CD14-positive monocyte (primary cell): ENCODE measurements around the gene ENKUR. TPM values are rescaled to one million over a fixed set of nuclear protein-coding genes. Genes with fewer than 3 reads are reported as not detected.

Experiments
- DNase-seq, 3 donors: peaks; one replicate each; pipeline ENCODE4 v3.0.0-alpha.2; 2011 to 2022
- H2AFZ ChIP-seq: 2 replicates; pipeline ENCODE4 v1.6.0; 2012; ENCODE audit warnings: mild to moderate bottlenecking, low read depth, low read length, inconsistent platforms; ENCODE audit not compliant: insufficient read depth, poor library complexity, severe bottlenecking
- H3K27ac ChIP-seq, 2 donors: 1 replicate in 1 of 2; 2 replicates in 1 of 2; pipeline ENCODE4 v1.5.1; 2012 to 2013; ENCODE audit warnings: low read length in 2 of 2, control low read depth in 1 of 2, inconsistent platforms in 1 of 2, low read depth in 1 of 2, mild to moderate bottlenecking in 1 of 2
- H3K27me3 ChIP-seq, 2 donors: one replicate each; pipeline versions ENCODE4 v1.6.0 to v1.6.1; 2011 to 2013; ENCODE audit warnings: low read length in 2 of 2; ENCODE audit not compliant: control insufficient read depth in 2 of 2, insufficient read depth in 2 of 2
- H3K36me3 ChIP-seq, 2 donors: replicated peaks in 1 of 2; 1 replicate in 1 of 2; 2 replicates in 1 of 2; pipeline versions ENCODE4 v1.5.1 to v1.6.1; 2012 to 2013; ENCODE audit warnings: low read length in 2 of 2, control low read depth in 1 of 2, inconsistent platforms in 1 of 2, mild to moderate bottlenecking in 1 of 2; ENCODE audit not compliant: insufficient read depth in 2 of 2, control insufficient read depth in 1 of 2
- H3K4me1 ChIP-seq, 2 donors: 1 replicate in 1 of 2; 2 replicates in 1 of 2; pipeline versions ENCODE4 v1.5.1 to v1.6.1; 2012 to 2013; ENCODE audit warnings: low read length in 2 of 2, control low read depth in 1 of 2, inconsistent platforms in 1 of 2, mild to moderate bottlenecking in 1 of 2, moderate library complexity in 1 of 2; ENCODE audit not compliant: insufficient read depth in 2 of 2, control insufficient read depth in 1 of 2
- H3K4me2 ChIP-seq: replicated peaks from 2 replicates; pipeline ENCODE3; 2012; ENCODE audit warnings: low read length, moderate library complexity, mild to moderate bottlenecking; ENCODE audit not compliant: poor library complexity, severe bottlenecking; ENCODE audit errors: extremely low read depth
- H3K4me3 ChIP-seq, 3 experiments: fragments of 200-600 bp in 1 of 3; sonication (generic) in 1 of 3; replicated peaks in 1 of 3; 1 replicate in 2 of 3; 2 replicates in 1 of 3; pipeline ENCODE4 v1.5.1; 2011 to 2013; ENCODE audit warnings: low read length in 3 of 3, mild to moderate bottlenecking in 3 of 3, control low read depth in 2 of 3, low read depth in 2 of 3, inconsistent platforms in 1 of 3, moderate library complexity in 1 of 3
- H3K79me2 ChIP-seq: 2 replicates; pipeline ENCODE4 v1.6.0; 2012; ENCODE audit warnings: mild to moderate bottlenecking, control low read depth, inconsistent platforms, low read length, moderate library complexity; ENCODE audit not compliant: insufficient read depth
- H3K9ac ChIP-seq: 2 replicates; pipeline ENCODE4 v1.6.0; 2017; ENCODE audit warnings: low read length, mild to moderate bottlenecking; ENCODE audit not compliant: insufficient read depth, poor library complexity, severe bottlenecking
- H3K9me3 ChIP-seq, 2 donors: replicated peaks in 1 of 2; 1 replicate in 1 of 2; 2 replicates in 1 of 2; pipeline versions ENCODE4 v1.5.1 to v1.6.1; 2012 to 2013; ENCODE audit warnings: low read length in 2 of 2, control low read depth in 1 of 2; ENCODE audit not compliant: control insufficient read depth in 1 of 2, insufficient read depth in 1 of 2
- H4K20me1 ChIP-seq: 2 replicates; pipeline ENCODE4 v1.6.0; 2012; ENCODE audit warnings: mild to moderate bottlenecking, low read length, control low read depth, moderate library complexity; ENCODE audit not compliant: insufficient read depth
- H3K27ac Mint-ChIP-seq, 7 donors: one replicate each; pipeline ENCODE4 v1.8.0; 2020; ENCODE audit warnings: mild to moderate bottlenecking in 7 of 7, mixed read lengths in 7 of 7, moderate library complexity in 6 of 7, inconsistent platforms in 2 of 7
- H3K27me3 Mint-ChIP-seq, 3 donors: one replicate each; pipeline ENCODE4 v1.8.0; 2021 to 2022; ENCODE audit warnings: low read depth in 3 of 3, mild to moderate bottlenecking in 3 of 3, mixed read lengths in 3 of 3, moderate library complexity in 3 of 3, inconsistent platforms in 1 of 3
- H3K36me3 Mint-ChIP-seq, 2 donors: one replicate each; pipeline ENCODE4 v1.8.0; 2020; ENCODE audit warnings: mixed read lengths in 2 of 2, inconsistent platforms in 1 of 2, mild to moderate bottlenecking in 1 of 2
- H3K4me1 Mint-ChIP-seq: one replicate; pipeline ENCODE4 v1.8.0; 2020; ENCODE audit warnings: mild to moderate bottlenecking, mixed read lengths
- H3K4me3 Mint-ChIP-seq, 2 donors: one replicate each; pipeline ENCODE4 v1.8.0; 2020; ENCODE audit warnings: mild to moderate bottlenecking in 2 of 2, mixed read lengths in 2 of 2, moderate library complexity in 1 of 2
- H3K9me3 Mint-ChIP-seq, 7 donors: one replicate each; pipeline ENCODE4 v1.8.0; 2020 to 2022; ENCODE audit warnings: mixed read lengths in 7 of 7, mild to moderate bottlenecking in 6 of 7, moderate library complexity in 6 of 7, inconsistent platforms in 2 of 7
- WGBS: methylation state at CpG from one replicate; pipeline ENCODE4 v1.1.5; 2013; ENCODE audit warnings: missing lambda C conversion rate; ENCODE audit not compliant: insufficient coverage; 5-methylcytosine and 5-hydroxymethylcytosine counted together
- intact Hi-C, 2 donors: fragments of 100-400 bp; cut with micrococcal nuclease; formaldehyde crosslinking; loops; one replicate each; pipeline versions ENCODE4 v1.15.0 to v1.15.1; 2023
- polyA plus RNA-seq, 3 donors: library from polyadenylated mRNA; depleted of rRNA in 1 of 3; unstranded in 2 of 3; stranded (reverse) in 1 of 3; fragments of 300-500 nt in 2 of 3; fragments of >200 nt in 1 of 3; fragmentation: Illumina TruSeq in 2 of 3; gene quantifications; 1 replicate in 2 of 3; 2 replicates in 1 of 3; pipeline ENCODE4 v1.2.3, GENCODE V29; 2012 to 2021
- TF ChIP-seq, protein P1 (sequence below): fragments of 200-600 bp; IDR thresholded peaks from one replicate; pipeline ENCODE4 v1.8.0; 2022; ENCODE audit warnings: antibody characterized with exemption, mild to moderate bottlenecking

The ENKUR gene
- polyA plus RNA-seq, 3 donors: 0.16 TPM; not detected in 2

DNA sequence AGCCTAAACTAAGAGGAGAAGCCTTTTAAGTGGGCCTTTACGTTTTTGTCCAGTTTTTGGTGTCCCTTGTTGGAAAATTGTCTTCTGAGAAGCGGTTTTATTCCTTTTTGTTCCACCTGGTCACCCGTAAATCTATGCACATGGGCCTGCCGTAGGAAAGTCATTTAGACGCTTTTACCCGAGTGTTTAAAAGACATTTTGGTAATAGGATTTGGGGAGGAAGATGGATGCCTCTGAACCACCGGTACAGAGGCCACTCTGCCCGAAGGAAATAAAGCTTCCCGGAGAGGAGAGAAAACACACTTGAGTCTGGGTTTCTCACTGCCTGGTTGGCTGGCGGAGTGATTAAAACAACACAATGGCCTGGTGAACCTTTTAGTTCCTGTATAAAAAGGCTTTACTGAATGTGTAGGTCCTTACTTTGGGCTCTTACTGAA lies 1.2 kb upstream of the ENKUR start:
- Histone ChIP-seq H4K20me1 (no peaks in the 10 kb centered on the region), H3K79me2 (no peaks in the 10 kb centered on the region), H3K27ac (peak overlapping the region; percentile 65 to 75), H3K9ac (peak overlapping the region; percentile 34), H3K4me2 (peak overlapping the region; percentile 88), H3K9me3 (no peaks in the 10 kb centered on the region), H3K4me3 (peak overlapping the region; percentile 59 to 80 (median 64)), H3K27me3 (no peaks in the 10 kb centered on the region), H3K36me3 (no peaks in the 10 kb centered on the region), H2AFZ (peak overlapping the region; percentile 94), H3K4me1 (peaks cover 19 to 22% of the 10 kb centered on the region in 2 donors)
- intact Hi-C loops: loop anchor here (5.0 to 10.0 kb wide), 2 partner anchors 292 to 295 kb away; partner anchors contain the start of gene ARHGAP21 (in 2 of the 2)
- peaks cover 0 to 5% (median 0%) of the 10 kb centered on the region in 3 donors for H3K27me3 Mint-ChIP-seq
- peak overlapping the region; percentile 85 to 91 for H3K4me3 Mint-ChIP-seq
- WGBS: 0% methylated on average over 9 of the region's 10 CpGs
- peaks cover 22% of the 10 kb centered on the region for H3K4me1 Mint-ChIP-seq
- no peak for DNase-seq
- TF ChIP-seq, protein P1, sequence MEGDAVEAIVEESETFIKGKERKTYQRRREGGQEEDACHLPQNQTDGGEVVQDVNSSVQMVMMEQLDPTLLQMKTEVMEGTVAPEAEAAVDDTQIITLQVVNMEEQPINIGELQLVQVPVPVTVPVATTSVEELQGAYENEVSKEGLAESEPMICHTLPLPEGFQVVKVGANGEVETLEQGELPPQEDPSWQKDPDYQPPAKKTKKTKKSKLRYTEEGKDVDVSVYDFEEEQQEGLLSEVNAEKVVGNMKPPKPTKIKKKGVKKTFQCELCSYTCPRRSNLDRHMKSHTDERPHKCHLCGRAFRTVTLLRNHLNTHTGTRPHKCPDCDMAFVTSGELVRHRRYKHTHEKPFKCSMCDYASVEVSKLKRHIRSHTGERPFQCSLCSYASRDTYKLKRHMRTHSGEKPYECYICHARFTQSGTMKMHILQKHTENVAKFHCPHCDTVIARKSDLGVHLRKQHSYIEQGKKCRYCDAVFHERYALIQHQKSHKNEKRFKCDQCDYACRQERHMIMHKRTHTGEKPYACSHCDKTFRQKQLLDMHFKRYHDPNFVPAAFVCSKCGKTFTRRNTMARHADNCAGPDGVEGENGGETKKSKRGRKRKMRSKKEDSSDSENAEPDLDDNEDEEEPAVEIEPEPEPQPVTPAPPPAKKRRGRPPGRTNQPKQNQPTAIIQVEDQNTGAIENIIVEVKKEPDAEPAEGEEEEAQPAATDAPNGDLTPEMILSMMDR: no peak
- peak overlapping the region; percentile 85 to 96 (median 93) for H3K27ac Mint-ChIP-seq
- H3K36me3 Mint-ChIP-seq: no peaks in the 10 kb centered on the region
- H3K9me3 Mint-ChIP-seq: peaks cover 0 to 1% (median 0%) of the 10 kb centered on the region in 7 donors

DNA sequence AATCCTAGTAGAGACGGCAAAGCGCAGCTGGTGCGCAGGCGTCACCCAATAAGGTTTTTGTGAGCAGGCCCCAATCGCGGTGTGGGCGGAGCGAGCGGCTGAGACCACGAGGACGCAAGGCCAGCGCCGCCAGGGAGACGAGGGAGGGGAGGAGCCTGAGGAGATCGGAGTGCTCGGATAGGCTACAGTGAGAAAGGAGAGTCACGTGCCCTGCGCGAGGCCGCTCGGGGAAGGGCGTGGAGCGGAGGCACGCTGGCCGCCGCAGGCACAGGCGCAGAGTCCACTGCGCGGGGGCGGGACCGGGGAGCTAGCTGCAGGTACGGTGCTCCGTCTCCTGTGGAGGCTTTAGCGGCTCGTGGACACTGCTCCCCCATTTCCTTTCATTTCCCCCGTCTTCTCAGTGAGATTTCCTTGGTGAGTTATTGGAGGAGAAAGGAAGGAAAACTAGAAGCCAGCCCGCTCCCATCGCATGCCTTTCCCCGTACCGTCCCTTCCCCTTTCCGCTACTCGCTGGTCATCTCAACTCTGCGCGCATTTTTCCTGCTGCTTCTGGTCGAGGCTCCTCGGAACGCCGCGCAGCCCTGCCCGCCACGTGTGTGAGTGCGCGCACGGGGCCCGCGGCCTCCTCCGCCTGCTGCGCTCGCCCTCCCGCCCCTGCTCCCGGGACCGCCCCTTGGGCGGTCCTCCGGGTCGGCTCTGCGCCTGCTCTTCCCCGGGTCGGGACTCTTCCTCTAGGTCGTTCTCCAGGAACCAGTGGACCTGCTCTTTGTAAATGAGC lies 607 bp upstream of the ENKUR start, which contains the start of gene THNSL1:
THNSL1 (plus strand) TSS at position 237 of the 778 bp plus-strand sequence. CDS start 6,612 bp downstream, outside the sequence.
- WGBS: under 1% methylated on average over 63 of the region's 69 CpGs
- H3K27me3 Mint-ChIP-seq: peaks cover 0 to 5% (median 0%) of the 10 kb centered on the region in 3 donors
- H3K4me3 Mint-ChIP-seq: peak within 1 kb of the TSS; percentile 85 to 91
- Histone ChIP-seq H4K20me1 (no peaks in the 10 kb centered on the region), H3K4me1 (peaks cover 19 to 22% of the 10 kb centered on the region in 2 donors), H3K4me2 (peak within 1 kb of the TSS; percentile 88), H3K27ac (peak within 1 kb of the TSS; percentile 65 to 75), H3K9me3 (no peaks in the 10 kb centered on the region), H3K36me3 (no peaks in the 10 kb centered on the region), H3K79me2 (no peaks in the 10 kb centered on the region), H3K4me3 (peak within 1 kb of the TSS; percentile 59 to 80 (median 64)), H3K27me3 (no peaks in the 10 kb centered on the region), H3K9ac (peak within 1 kb of the TSS; percentile 34), H2AFZ (peak within 1 kb of the TSS; percentile 94)
- intact Hi-C loops: loop anchor here (5.0 to 10.0 kb wide), 2 partner anchors 292 to 294 kb away; partner anchors contain the start of gene ARHGAP21 (in 2 of the 2)
- H3K36me3 Mint-ChIP-seq: no peaks in the 10 kb centered on the region
- TF ChIP-seq, protein P1: no peak
- H3K27ac Mint-ChIP-seq: peak within 1 kb of the TSS; percentile 89 to 97 (median 93)
- H3K9me3 Mint-ChIP-seq: peaks cover 0 to 1% (median 0%) of the 10 kb centered on the region in 7 donors
- H3K4me1 Mint-ChIP-seq: peaks cover 22% of the 10 kb centered on the region
- peak; percentile 94 to 96 (median 95) for DNase-seq
